PC-3 (cell line): ENCODE results near the gene ARHGAP18.

Source experiments
- EZH2 ChIP-seq: fragments of 300-600 bp; sonication (generic); IDR thresholded peaks from one replicate; pipeline ENCODE4 v1.6.1; 2017; ENCODE audit warnings: antibody characterized with exemption, mild to moderate bottlenecking, low read length; ENCODE audit not compliant: unreplicated experiment
- TF ChIP-seq, protein P1 (sequence below): fragments of 300-600 bp; sonication (generic); conservative IDR thresholded peaks from 2 replicates; pipeline ENCODE4 v1.5.1; 2017; ENCODE audit warnings: antibody characterized with exemption, low read depth, mild to moderate bottlenecking, low read length

DNA sequence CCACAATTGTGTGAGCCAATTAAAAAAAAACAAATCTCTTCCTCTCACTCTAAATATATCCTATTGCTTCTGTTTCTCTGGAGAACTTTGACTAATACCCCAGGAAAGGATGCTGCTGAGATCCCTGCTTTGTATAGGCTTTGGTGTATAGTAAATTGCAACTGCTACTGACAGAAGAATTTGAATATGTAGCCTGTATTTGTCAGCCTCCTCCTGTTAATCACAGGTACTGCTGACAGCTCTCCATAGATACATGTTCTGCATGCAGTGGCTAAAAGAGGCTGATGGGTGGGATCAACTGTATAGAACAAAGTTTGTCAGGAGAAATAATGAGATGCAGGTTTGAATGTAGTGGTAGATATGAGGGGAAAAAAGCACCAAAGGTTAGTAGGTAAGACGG, 95.0 kb downstream of the ARHGAP18 start:
- TF ChIP-seq, protein P1, sequence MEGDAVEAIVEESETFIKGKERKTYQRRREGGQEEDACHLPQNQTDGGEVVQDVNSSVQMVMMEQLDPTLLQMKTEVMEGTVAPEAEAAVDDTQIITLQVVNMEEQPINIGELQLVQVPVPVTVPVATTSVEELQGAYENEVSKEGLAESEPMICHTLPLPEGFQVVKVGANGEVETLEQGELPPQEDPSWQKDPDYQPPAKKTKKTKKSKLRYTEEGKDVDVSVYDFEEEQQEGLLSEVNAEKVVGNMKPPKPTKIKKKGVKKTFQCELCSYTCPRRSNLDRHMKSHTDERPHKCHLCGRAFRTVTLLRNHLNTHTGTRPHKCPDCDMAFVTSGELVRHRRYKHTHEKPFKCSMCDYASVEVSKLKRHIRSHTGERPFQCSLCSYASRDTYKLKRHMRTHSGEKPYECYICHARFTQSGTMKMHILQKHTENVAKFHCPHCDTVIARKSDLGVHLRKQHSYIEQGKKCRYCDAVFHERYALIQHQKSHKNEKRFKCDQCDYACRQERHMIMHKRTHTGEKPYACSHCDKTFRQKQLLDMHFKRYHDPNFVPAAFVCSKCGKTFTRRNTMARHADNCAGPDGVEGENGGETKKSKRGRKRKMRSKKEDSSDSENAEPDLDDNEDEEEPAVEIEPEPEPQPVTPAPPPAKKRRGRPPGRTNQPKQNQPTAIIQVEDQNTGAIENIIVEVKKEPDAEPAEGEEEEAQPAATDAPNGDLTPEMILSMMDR = no peak
- TF ChIP-seq EZH2 = no peak
